HepG2 (cell line): ENCODE data around the gene SRSF11. TPM values are rescaled to one million over a fixed set of nuclear protein-coding genes. Genes with fewer than 3 reads are reported as not detected.

ENCODE experiments used
- ATAC-seq: fragments of 200-7000 bp; cut with Tn5 transposase; 3 replicates; pipeline ENCODE4 v1.9.1; 2020; ENCODE audit warnings: mild to moderate bottlenecking, moderate library complexity
- BruUV-seq: library from RNA; stranded (reverse); fragments of 400-500 nt; replicated peaks from 2 replicates; lab custom pipeline; 2021; lab: Mats Ljungman, UMichigan
- CTCF ChIA-PET: fragments of 300-600 bp; formaldehyde crosslinking; extraction: SDS; loops from one replicate; lab custom pipeline; 2021; ENCODE audit warnings: low total read pairs, inconsistent platforms, low intra/inter-chr PET ratio; lab: Yijun Ruan, JAX
- POLR2A ChIA-PET: fragments of 350-600 bp; sonication (Branson Sonifier 250); formaldehyde crosslinking; loops from one replicate; lab custom pipeline; 2020; ENCODE audit warnings: antibody characterized with exemption, inconsistent platforms; lab: Yijun Ruan, JAX
- DNase-seq: peaks from one replicate; pipeline ENCODE4 v3.0.0-alpha.2; 2015; ENCODE audit warnings: low spot score
- FAIRE-seq: peaks from 3 replicates; lab custom pipeline; 2011; peaks lifted over from hg19 to GRCh38; lab: Jason Lieb, UNC
- H2AFZ ChIP-seq: one replicate; pipeline ENCODE4 v1.6.1; 2011; ENCODE audit warnings: low read length, inconsistent platforms
- H3K27ac ChIP-seq: fragments of 300-600 bp; 3 replicates; pipeline ENCODE4 v1.8.0; 2011; ENCODE audit warnings: mixed run types, mild to moderate bottlenecking, mixed read lengths, low read length, inconsistent platforms; ENCODE audit not compliant: insufficient read depth; ENCODE audit errors: extremely low read length
- H3K27me3 ChIP-seq, 2 experiments: fragments of 200-600 bp in 1 of 2; 2 replicates in 1 of 2; 3 replicates in 1 of 2; pipeline versions ENCODE4 v1.6.0 to v1.8.0; 2011; ENCODE audit warnings: low read length in 2 of 2, mild to moderate bottlenecking in 2 of 2, moderate library complexity in 2 of 2, inconsistent platforms in 1 of 2; ENCODE audit not compliant: insufficient read depth in 2 of 2, control insufficient read depth in 1 of 2
- H3K36me3 ChIP-seq, 2 experiments: fragments of 200-600 bp in 1 of 2; replicated peaks in 1 of 2; 2 replicates in 1 of 2; 3 replicates in 1 of 2; pipeline versions ENCODE4 v1.5.1 to v1.8.0; 2011; ENCODE audit warnings: low read length in 2 of 2, inconsistent platforms in 1 of 2; ENCODE audit not compliant: insufficient read depth in 2 of 2, control insufficient read depth in 1 of 2
- H3K4me1 ChIP-seq: 2 replicates; pipeline ENCODE4 v1.5.1; 2012; ENCODE audit warnings: low read length, inconsistent platforms; ENCODE audit not compliant: insufficient read depth
- H3K4me2 ChIP-seq: 2 replicates; pipeline ENCODE4 v1.6.0; 2011; ENCODE audit warnings: low read depth, low read length, inconsistent platforms
- H3K4me3 ChIP-seq, 3 experiments: fragments of 200-600 bp in 1 of 3; sonication (generic), shearing (Covaris generic) in 1 of 3; replicated peaks in 1 of 3; 2 replicates each; pipeline ENCODE4 v1.5.1; 2011 to 2016; ENCODE audit warnings: low read length in 3 of 3, inconsistent platforms in 2 of 3, low read depth in 2 of 3, mild to moderate bottlenecking in 2 of 3, control low read depth in 1 of 3, mixed read lengths in 1 of 3; ENCODE audit not compliant: insufficient read depth in 1 of 3
- H3K79me2 ChIP-seq: one replicate; pipeline ENCODE4 v1.6.1; 2011; ENCODE audit warnings: low read length, inconsistent platforms; ENCODE audit not compliant: insufficient read depth
- H3K9ac ChIP-seq: 2 replicates; pipeline ENCODE4 v1.6.0; 2011; ENCODE audit warnings: mild to moderate bottlenecking, low read depth, low read length, inconsistent platforms; ENCODE audit not compliant: insufficient read depth
- H3K9me3 ChIP-seq: 2 replicates; pipeline ENCODE4 v1.5.1; 2012; ENCODE audit warnings: mild to moderate bottlenecking, low read length
- H4K20me1 ChIP-seq: 2 replicates; pipeline ENCODE4 v1.6.0; 2011; ENCODE audit warnings: inconsistent platforms, mild to moderate bottlenecking, low read length, moderate library complexity; ENCODE audit not compliant: insufficient read depth
- ATAD3A ChIP-seq: sonication (generic); formaldehyde crosslinking; IDR thresholded peaks from 2 replicates; pipeline ENCODE4 v1.4.0; 2020; ENCODE audit warnings: missing genetic modification reagents
- ELF3 ChIP-seq: IDR thresholded peaks from 2 replicates; pipeline ENCODE4 v1.6.1; 2016; ENCODE audit warnings: missing genetic modification reagents, missing compliant biosample characterization
- FOXA3 ChIP-seq: IDR thresholded peaks from 2 replicates; pipeline ENCODE4 v1.6.1; 2016; ENCODE audit warnings: missing genetic modification reagents, missing compliant biosample characterization
- HOXD1 ChIP-seq: sonication (generic); formaldehyde crosslinking; IDR thresholded peaks from 2 replicates; pipeline ENCODE4 v1.5.0; 2020; ENCODE audit warnings: missing genetic modification reagents
- JUND ChIP-seq: sonication (generic); formaldehyde crosslinking; IDR thresholded peaks from 2 replicates; pipeline ENCODE4 v1.8.0; 2022; ENCODE audit warnings: mild to moderate bottlenecking, missing genetic modification reagents
- KAT8 ChIP-seq: IDR thresholded peaks from 2 replicates; pipeline ENCODE4 v1.6.1; 2016; ENCODE audit warnings: missing genetic modification reagents, missing compliant biosample characterization
- MIER2 ChIP-seq: IDR thresholded peaks from 2 replicates; pipeline ENCODE4 v1.6.1; 2016; ENCODE audit warnings: missing biosample characterization, missing genetic modification reagents
- MTA1 ChIP-seq: sonication (generic); formaldehyde crosslinking; IDR thresholded peaks from 2 replicates; pipeline ENCODE4 v1.4.0; 2020; ENCODE audit warnings: missing genetic modification reagents, mild to moderate bottlenecking, borderline replicate concordance
- MXD3 ChIP-seq: IDR thresholded peaks from 2 replicates; pipeline ENCODE4 v1.6.1; 2016; ENCODE audit warnings: mild to moderate bottlenecking, missing biosample characterization, missing genetic modification reagents
- NR0B2 ChIP-seq: sonication (generic); formaldehyde crosslinking; IDR thresholded peaks from 2 replicates; pipeline ENCODE4 v1.4.0; 2020; ENCODE audit warnings: mild to moderate bottlenecking, missing genetic modification reagents
- POLR2AphosphoS2 ChIP-seq: IDR thresholded peaks from 2 replicates; pipeline ENCODE4 v1.6.1; 2011; ENCODE audit warnings: low read depth, low read length, improper control_type of control experiment
- RBFOX2 ChIP-seq: fragments of 200-400 bp; formaldehyde crosslinking; IDR thresholded peaks from 2 replicates; pipeline ENCODE4 v1.6.1; 2017; ENCODE audit warnings: low read depth, mild to moderate bottlenecking, low read length
- RBM22 ChIP-seq: fragments of 200-400 bp; formaldehyde crosslinking; optimal IDR thresholded peaks from 2 replicates; pipeline ENCODE3; 2017; ENCODE audit warnings: mild to moderate bottlenecking, low read length, moderate library complexity
- SNAPC5 ChIP-seq: sonication (generic); formaldehyde crosslinking; IDR thresholded peaks from 2 replicates; pipeline ENCODE4 v1.8.1; 2023; ENCODE audit warnings: mild to moderate bottlenecking, missing genetic modification reagents, borderline replicate concordance
- ZFP36L1 ChIP-seq: sonication (generic); formaldehyde crosslinking; IDR thresholded peaks from 2 replicates; pipeline ENCODE4 v1.8.0; 2022; ENCODE audit warnings: mild to moderate bottlenecking, missing genetic modification reagents, moderate library complexity
- ZNF136 ChIP-seq: sonication (generic); formaldehyde crosslinking; IDR thresholded peaks from 2 replicates; pipeline ENCODE4 v1.8.1; 2022; ENCODE audit warnings: low read depth, mild to moderate bottlenecking, moderate library complexity, missing genetic modification reagents
- ZNF274 ChIP-seq: sonication (generic); formaldehyde crosslinking; IDR thresholded peaks from 2 replicates; pipeline ENCODE4 v1.5.1; 2020; ENCODE audit warnings: mild to moderate bottlenecking, missing genetic modification reagents
- ZNF546 ChIP-seq: sonication (generic); formaldehyde crosslinking; conservative IDR thresholded peaks from 2 replicates; pipeline ENCODE4 v1.8.1; 2023; ENCODE audit warnings: mild to moderate bottlenecking, missing genetic modification reagents
- ZNF749 ChIP-seq: sonication (generic); formaldehyde crosslinking; IDR thresholded peaks from 2 replicates; pipeline ENCODE4 v1.8.0; 2022; ENCODE audit warnings: mild to moderate bottlenecking, missing genetic modification reagents, moderate library complexity, borderline replicate concordance
- WGBS: methylation state at CpG from one replicate; pipeline ENCODE4 v1.1.6; 2017; ENCODE audit warnings: low lambda C conversion rate; 5-methylcytosine and 5-hydroxymethylcytosine counted together
- in situ Hi-C: cut with HindIII; loops from 2 replicates; pipeline ENCODE4 v1.10.0; 2017; ENCODE audit warnings: low pct_unique_long_range_greater_than_20kb; ENCODE audit not compliant: extremely low pct_ligation_motif_present
- intact Hi-C: fragments of 100-400 bp; cut with micrococcal nuclease; formaldehyde crosslinking; loops from one replicate; pipeline ENCODE4 v1.10.0; 2022; ENCODE audit not compliant: unreplicated experiment
- polyA plus RNA-seq, 8 experiments: library from polyadenylated mRNA; depleted of rRNA in 3 of 8; stranded (reverse) in 7 of 8; unstranded in 1 of 8; fragments of >200 nt; fragmentation: Illumina TruSeq in 4 of 8; extraction: Trizol in 4 of 8; gene quantifications; 2 replicates each; pipeline versions ENCODE4 v1.2.1 to v1.2.3, GENCODE V29; 2011 to 2016; ENCODE audit warnings: low read depth in 4 of 8, missing spikeins in 1 of 8, mixed read lengths in 1 of 8; ENCODE audit not compliant: insufficient read depth in 1 of 8
- total RNA-seq, 5 experiments: library from RNA; depleted of rRNA; stranded (reverse); fragments of >200 nt; fragmentation: Illumina TruSeq; extraction: Trizol; gene quantifications; 2 replicates each; pipeline ENCODE4 v1.2.3, GENCODE V29; 2016; ENCODE audit warnings: low read depth in 1 of 5
- TF ChIP-seq, protein P1 (sequence below): sonication (generic); formaldehyde crosslinking; IDR thresholded peaks from 2 replicates; pipeline ENCODE4 v1.4.0; 2020; ENCODE audit warnings: mild to moderate bottlenecking, missing genetic modification reagents

The SRSF11 gene
- total and polyA plus RNA-seq, 2 of the 13 experiments (the other 11 are each of a cell fraction or from before 2014, with no cell fraction given): 118 to 381 TPM

DNA sequence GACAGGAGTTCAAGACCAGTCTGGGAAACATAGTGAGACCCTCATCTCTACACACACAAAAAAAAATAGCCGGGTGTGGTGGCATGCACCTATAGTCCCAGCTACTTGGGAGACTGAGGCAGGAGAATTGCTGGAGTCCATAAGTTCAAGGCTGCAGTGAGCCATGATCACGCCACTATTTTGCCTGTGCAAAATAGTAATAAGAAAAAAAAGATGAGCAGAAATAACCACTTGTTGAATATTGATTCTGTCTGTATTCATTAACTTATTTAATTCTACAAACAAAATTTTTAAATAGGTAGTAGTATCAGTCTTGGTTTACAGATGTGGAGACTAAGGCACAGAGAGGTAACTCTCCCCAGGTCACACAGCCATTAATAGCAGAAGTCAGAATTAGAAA, 32.7 kb upstream of the SRSF11 start:
- ATAC-seq (no peak), DNase-seq (no peak), FAIRE-seq (no peak)
- in situ Hi-C loops: no loop called here
- ChIA-PET POLR2A (no interaction called here), CTCF (no interaction called here)
- no TSS peak for BruUV-seq
- H3K4me2 ChIP-seq: no peak overlapping the region
- peaks cover 0 to 14% of the 10 kb centered on the region in 2 experiments for H3K36me3 ChIP-seq
- H2AFZ ChIP-seq: no peak overlapping the region
- no peak overlapping the region for H3K9ac ChIP-seq
- H3K27me3 ChIP-seq: no peaks in the 10 kb centered on the region
- no peaks in the 10 kb centered on the region for H3K4me1 ChIP-seq
- intact Hi-C loops: no loop called here
- TF ChIP-seq SNAPC5 (CRISPR knock-in tag) (no peak), POLR2AphosphoS2 (no peak), NR0B2 (CRISPR knock-in tag) (no peak), ZNF546 (no peak), JUND (no peak), ZFP36L1 (CRISPR knock-in tag) (no peak), MXD3 (no peak), MIER2 (CRISPR knock-in tag) (no peak), ATAD3A (no peak), RBFOX2 (no peak), MTA1 (CRISPR knock-in tag) (no peak), KAT8 (CRISPR knock-in tag) (no peak), ZNF749 (no peak), ZNF274 (no peak), HOXD1 (CRISPR knock-in tag) (no peak), ZNF136 (CRISPR knock-in tag) (no peak), ELF3 (CRISPR knock-in tag) (no peak), RBM22 (no peak), FOXA3 (CRISPR knock-in tag) (no peak)
- TF ChIP-seq, protein P1, sequence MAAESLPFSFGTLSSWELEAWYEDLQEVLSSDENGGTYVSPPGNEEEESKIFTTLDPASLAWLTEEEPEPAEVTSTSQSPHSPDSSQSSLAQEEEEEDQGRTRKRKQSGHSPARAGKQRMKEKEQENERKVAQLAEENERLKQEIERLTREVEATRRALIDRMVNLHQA: no peak
- no peak overlapping the region for H3K4me3 ChIP-seq
- no peaks in the 10 kb centered on the region for H3K9me3 ChIP-seq
- no peaks in the 10 kb centered on the region; the same call in 1 of the 2 replicates for H4K20me1 ChIP-seq
- no peak overlapping the region for H3K27ac ChIP-seq
- H3K79me2 ChIP-seq: peaks cover 53% of the 10 kb centered on the region
- WGBS: 98% methylated on average over 2 of the region's 2 CpGs
